NT2/D1 (cell line): ENCODE measurements around the gene WDR90.

Source experiments
- SUZ12 ChIP-seq: IDR thresholded peaks from 2 replicates; pipeline ENCODE4 v1.6.1; 2011; ENCODE audit not compliant: insufficient read length, insufficient read depth; ENCODE audit errors: extremely low read depth
- YY1 ChIP-seq: IDR thresholded peaks from 2 replicates; pipeline ENCODE4 v1.6.1; 2011; ENCODE audit not compliant: insufficient read length, insufficient read depth
- ZNF274 ChIP-seq: IDR thresholded peaks from 2 replicates; pipeline ENCODE4 v1.6.1; 2011; ENCODE audit warnings: mild to moderate bottlenecking, low read depth, low read length

GRCh38 chr16:634996-635395 is 14.2 kb upstream of the WDR90 start:
- TF ChIP-seq YY1: no peak
- TF ChIP-seq SUZ12: no peak
- no peak for TF ChIP-seq ZNF274
